Heart right ventricle (tissue), 16 donors: ENCODE data around the gene SH3YL1. TPM values are rescaled to one million over a fixed set of nuclear protein-coding genes. Genes with fewer than 3 reads are reported as not detected.

Experiments used
- ATAC-seq, 8 donors: fragments of 200-7000 bp; cut with Tn5 transposase; one replicate each; pipeline ENCODE4 v1.9.1; 2020; ENCODE audit warnings: mild to moderate bottlenecking in 8 of 8, moderate library complexity in 8 of 8, moderate number of reproducible peaks in 1 of 8
- DNase-seq, 2 donors: peaks; one replicate each; pipeline ENCODE4 v3.0.0-alpha.2; 2020
- H3K27ac ChIP-seq, 10 donors: fragments of 200-600 bp; sonication (generic) in 2 of 10; one replicate each; pipeline versions ENCODE4 v1.5.0 to v1.8.0; 2020 to 2022; ENCODE audit warnings: mild to moderate bottlenecking in 3 of 10
- H3K27me3 ChIP-seq, 7 donors: fragments of 200-600 bp; one replicate each; pipeline ENCODE4 v1.8.0; 2021 to 2022; ENCODE audit warnings: mild to moderate bottlenecking in 2 of 7
- H3K36me3 ChIP-seq, 9 donors: fragments of 200-600 bp; sonication (generic) in 1 of 9; one replicate each; pipeline versions ENCODE4 v1.5.0 to v1.8.0; 2020 to 2022; ENCODE audit warnings: mild to moderate bottlenecking in 2 of 9
- H3K4me1 ChIP-seq, 9 donors: fragments of 200-600 bp; sonication (generic) in 1 of 9; one replicate each; pipeline versions ENCODE4 v1.5.0 to v1.8.0; 2020 to 2022; ENCODE audit warnings: mild to moderate bottlenecking in 4 of 9
- H3K4me3 ChIP-seq, 10 donors: fragments of 200-600 bp; sonication (generic) in 2 of 10; one replicate each; pipeline versions ENCODE4 v1.5.0 to v1.8.0; 2020 to 2022; ENCODE audit warnings: mild to moderate bottlenecking in 7 of 10, moderate library complexity in 2 of 10
- H3K9me3 ChIP-seq, 11 donors: fragments of 200-600 bp in 10 of 11; sonication (generic) in 2 of 11; one replicate each; pipeline versions ENCODE4 v1.5.0 to v1.8.0; 2013 to 2022; ENCODE audit warnings: mild to moderate bottlenecking in 2 of 11, control low read depth in 1 of 11, moderate library complexity in 1 of 11
- WGBS, 2 donors: extraction: QIAGEN DNeasy Blood & Tissue Kit; methylation state at CpG; one replicate each; pipeline ENCODE4 v1.1.7; 2013; ENCODE audit warnings: inconsistent platforms in 1 of 2; 5-methylcytosine and 5-hydroxymethylcytosine counted together
- intact Hi-C, 10 donors: fragments of 100-400 bp; cut with DNase I; formaldehyde crosslinking; loops; one replicate each; pipeline versions ENCODE4 v1.11.1 to v1.14.2; 2022
- polyA plus RNA-seq, 2 donors: library from polyadenylated mRNA; stranded (reverse); fragments of 200-250 nt; gene quantifications; one replicate each; pipeline ENCODE4 v1.2.3, GENCODE V29; 2013
- total RNA-seq, 10 donors: library from RNA; stranded (reverse); fragmentation: NEBNext Ultra II Directional in 3 of 10; extraction: Animal tissue kit (Norgen Biotek cat#: 25700) in 3 of 10; gene quantifications; one replicate each; pipeline versions ENCODE4 v1.2.1 to v1.2.4, GENCODE V29; 2021 to 2023
- TF ChIP-seq, protein P1 (sequence below), 9 donors: fragments of 200-600 bp; sonication (generic) in 2 of 9; IDR thresholded peaks; one replicate each; pipeline versions ENCODE4 v1.5.0 to v1.8.0; 2021 to 2022; ENCODE audit warnings: antibody characterized with exemption in 9 of 9, mild to moderate bottlenecking in 5 of 9, moderate library complexity in 1 of 9
- donor health status: Arrhythmogenic right ventricular cardiomyopathy.
- donor health status: ischemic (EF 13 %, LVEDD 7.1; RV severe dilation, severe dysfunction).
- donor health status: healthy with polysubstance abuse.
- donor health status: DM: no; HTN: yes; CAD: no.
- donor health status: DM: no; HTN: no; CAD: no.
- donor health status: ischemic (EF 25% LVEDD 6.9; RV normal size, moderate dysfunction).
- donor health status: ischemic (EF 25% LVEDD 5.7; RV mildly dilated, moderate dysfunction).
- donor health status: healthy.
- donor health status: DM: yes; HTN: yes; CAD: no.
- donor health status: Ischemic cardiomyopathy.
- donor health status: ischemic (EF 35%, LVEDD 5.7; RV mildly dilated, moderate dysfunction).
- donor health status: nonischemic (EF 11% LVEDD 7.7; RV severe dilation, severe dysfunction).
- donor health status: DM: yes; HTN: yes; CAD: no.
- donor health status: PGD.
- donor health status: ischemic (EF 29% LVEDD 5.4; RV normal size, mild dysfunction).
- donor health status: nonischemic (EF 23%, LVEDD 6.1; RV moderate dilation, normal function).

SH3YL1 gene
- total and polyA plus RNA-seq, 12 donors = 7.6 to 39.1 (median 9.3) TPM

DNA sequence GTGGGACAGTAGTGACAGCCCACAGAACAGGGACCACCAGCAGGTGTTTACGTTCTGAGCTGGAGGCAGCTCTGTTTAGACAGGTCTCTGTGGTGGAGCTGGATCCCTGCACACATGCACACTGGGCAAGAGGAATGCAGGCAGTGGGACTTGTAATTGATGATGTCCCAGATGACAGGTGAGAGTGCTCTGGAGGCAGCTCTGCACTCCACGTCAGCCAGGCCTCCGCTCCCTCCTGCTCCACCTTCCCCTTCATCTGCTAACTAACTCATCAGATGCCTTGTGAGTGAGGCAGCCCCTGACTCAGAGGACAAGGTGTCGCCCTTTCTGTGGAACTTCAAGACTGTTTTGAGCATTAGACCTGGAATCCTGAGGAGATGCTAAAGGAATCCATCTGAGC, 53.2 kb downstream of the SH3YL1 start:
- intact Hi-C loops = no loop called here
- Histone ChIP-seq H3K9me3 (peaks cover 0 to 22% (median 6%) of the 10 kb centered on the region in 11 donors), H3K4me1 (no peaks in the 10 kb centered on the region), H3K27me3 (peaks cover 0 to 36% (median 16%) of the 10 kb centered on the region in 7 donors), H3K27ac (no peak overlapping the region), H3K4me3 (no peak overlapping the region), H3K36me3 (no peaks in the 10 kb centered on the region)
- WGBS, 2 donors = 59 to 63% methylated on average over 4 of the region's 4 CpGs
- ATAC-seq (no peak), DNase-seq (no peak)
- TF ChIP-seq, protein P1, sequence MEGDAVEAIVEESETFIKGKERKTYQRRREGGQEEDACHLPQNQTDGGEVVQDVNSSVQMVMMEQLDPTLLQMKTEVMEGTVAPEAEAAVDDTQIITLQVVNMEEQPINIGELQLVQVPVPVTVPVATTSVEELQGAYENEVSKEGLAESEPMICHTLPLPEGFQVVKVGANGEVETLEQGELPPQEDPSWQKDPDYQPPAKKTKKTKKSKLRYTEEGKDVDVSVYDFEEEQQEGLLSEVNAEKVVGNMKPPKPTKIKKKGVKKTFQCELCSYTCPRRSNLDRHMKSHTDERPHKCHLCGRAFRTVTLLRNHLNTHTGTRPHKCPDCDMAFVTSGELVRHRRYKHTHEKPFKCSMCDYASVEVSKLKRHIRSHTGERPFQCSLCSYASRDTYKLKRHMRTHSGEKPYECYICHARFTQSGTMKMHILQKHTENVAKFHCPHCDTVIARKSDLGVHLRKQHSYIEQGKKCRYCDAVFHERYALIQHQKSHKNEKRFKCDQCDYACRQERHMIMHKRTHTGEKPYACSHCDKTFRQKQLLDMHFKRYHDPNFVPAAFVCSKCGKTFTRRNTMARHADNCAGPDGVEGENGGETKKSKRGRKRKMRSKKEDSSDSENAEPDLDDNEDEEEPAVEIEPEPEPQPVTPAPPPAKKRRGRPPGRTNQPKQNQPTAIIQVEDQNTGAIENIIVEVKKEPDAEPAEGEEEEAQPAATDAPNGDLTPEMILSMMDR (IDR thresholded peaks at IDR 0.05) = no peak

DNA sequence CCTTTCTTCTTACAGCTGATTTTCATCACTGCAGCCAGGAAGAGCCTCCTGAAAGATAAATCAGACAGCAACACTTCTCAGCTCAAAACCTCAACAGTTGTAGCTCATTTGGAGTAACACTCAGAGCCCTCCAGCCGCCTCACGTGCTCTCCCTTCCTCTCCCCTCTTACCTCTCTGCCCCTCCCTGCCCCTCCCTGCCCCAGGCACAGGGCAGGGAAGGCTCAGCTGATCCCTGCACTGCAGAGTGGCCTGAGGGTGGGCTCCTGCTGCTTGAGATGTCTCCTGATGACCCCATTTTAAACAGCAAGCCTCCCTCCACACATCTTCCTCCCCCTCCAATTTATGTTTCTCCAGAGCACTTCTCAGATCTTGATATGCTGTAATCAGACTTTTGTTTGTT, 54.4 kb downstream of the SH3YL1 start:
- no peaks in the 10 kb centered on the region for H3K4me1 ChIP-seq
- H3K4me3 ChIP-seq = no peak overlapping the region
- peaks cover 0 to 22% (median 6%) of the 10 kb centered on the region in 11 donors for H3K9me3 ChIP-seq
- no peaks in the 10 kb centered on the region for H3K36me3 ChIP-seq
- H3K27me3 ChIP-seq = peaks cover 0 to 37% (median 16%) of the 10 kb centered on the region in 7 donors
- intact Hi-C loops = no loop called here
- WGBS, 2 donors = 46 to 55% methylated on average over 2 of the region's 2 CpGs
- no peak for DNase-seq
- TF ChIP-seq, protein P1 (IDR thresholded peaks at IDR 0.05) = no peak
- H3K27ac ChIP-seq = no peak overlapping the region
- no peak for ATAC-seq

DNA sequence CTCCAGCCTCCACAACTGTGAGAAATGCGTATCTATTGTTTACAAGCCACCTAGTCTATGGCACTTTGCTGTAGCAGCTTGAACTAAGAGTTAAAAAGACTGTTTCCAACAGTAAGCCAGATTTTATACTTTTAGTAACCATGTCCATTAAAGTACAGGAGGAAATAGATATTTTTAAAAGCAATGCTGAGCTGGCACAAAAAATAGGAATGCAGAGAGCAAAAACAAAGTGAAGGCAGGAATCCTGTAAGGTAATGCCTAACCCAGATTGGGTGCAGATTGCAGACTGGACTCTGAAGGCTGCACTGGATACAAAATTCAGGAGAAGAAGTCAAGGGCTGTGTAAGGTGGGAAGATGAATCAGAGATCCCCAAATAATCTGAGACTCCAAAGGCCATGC, 55.5 kb downstream of the SH3YL1 start:
- WGBS, 2 donors = 58 to 81% methylated on average over 1 of the region's 1 CpG
- ATAC-seq = no peak
- Histone ChIP-seq H3K4me3 (no peak overlapping the region), H3K4me1 (no peaks in the 10 kb centered on the region), H3K36me3 (no peaks in the 10 kb centered on the region), H3K27ac (no peak overlapping the region), H3K9me3 (peaks cover 0 to 16% (median 6%) of the 10 kb centered on the region in 11 donors), H3K27me3 (peaks cover 0 to 38% (median 14%) of the 10 kb centered on the region in 7 donors)
- TF ChIP-seq, protein P1 (IDR thresholded peaks at IDR 0.05) = no peak
- no peak for DNase-seq
- intact Hi-C loops = no loop called here

DNA sequence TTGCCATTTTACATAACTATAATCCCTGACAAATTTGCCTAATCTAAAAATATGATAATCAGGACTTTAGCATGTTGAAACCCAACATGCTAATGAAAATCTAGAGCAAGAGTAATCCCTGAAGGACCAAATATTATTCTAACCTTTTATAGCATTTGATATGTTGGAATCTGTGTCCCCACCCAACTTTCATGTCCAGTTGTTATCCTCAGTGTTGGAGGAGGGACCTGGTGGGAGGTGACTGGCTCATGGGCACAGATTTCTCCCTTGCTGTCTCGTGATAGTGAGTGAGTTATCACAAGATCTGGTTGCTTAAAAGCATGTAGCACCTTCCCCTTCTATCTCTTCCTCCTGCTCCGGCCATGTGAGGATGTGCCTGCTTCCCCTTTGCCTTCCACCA, 59.8 kb downstream of the SH3YL1 start:
- peaks cover 0 to 12% (median 5%) of the 10 kb centered on the region in 7 donors for H3K27me3 ChIP-seq
- peaks cover 0 to 4% (median 0%) of the 10 kb centered on the region in 11 donors for H3K9me3 ChIP-seq
- no peaks in the 10 kb centered on the region for H3K36me3 ChIP-seq
- DNase-seq (no peak), ATAC-seq (no peak)
- H3K4me1 ChIP-seq = no peaks in the 10 kb centered on the region
- intact Hi-C loops = no loop called here
- no peak overlapping the region for H3K4me3 ChIP-seq
- WGBS, 2 donors = 54 to 55% methylated on average over 2 of the region's 2 CpGs
- H3K27ac ChIP-seq = no peak overlapping the region
- TF ChIP-seq, protein P1 (IDR thresholded peaks at IDR 0.05) = no peak
